Neural cell (in vitro differentiated cells): ENCODE results near the gene B9D1. TPM values are rescaled to one million over a fixed set of nuclear protein-coding genes. Genes with fewer than 3 reads are reported as not detected.

Experiments
- H2AFZ ChIP-seq: fragments of 200-600, 300-800 bp; sonication (generic), shearing (Covaris generic); 2 replicates; pipeline ENCODE4 v1.6.0; 2014; ENCODE audit warnings: low read depth, mild to moderate bottlenecking, antibody characterized with exemption, low read length, moderate library complexity
- H3F3A ChIP-seq: fragments of 200-600 bp; shearing (Covaris generic); 2 replicates; pipeline ENCODE4 v1.6.1; 2016; ENCODE audit warnings: mild to moderate bottlenecking, moderate library complexity, mixed read lengths, antibody characterized with exemption, low read length; ENCODE audit not compliant: insufficient read depth, poor library complexity, severe bottlenecking
- H3K27ac ChIP-seq: fragments of 200-600, 300-800 bp; sonication (generic), shearing (Covaris generic); 2 replicates; pipeline ENCODE4 v1.5.1; 2014; ENCODE audit warnings: mild to moderate bottlenecking, low read length, moderate library complexity
- H3K27me3 ChIP-seq: fragments of 300-800, 200-600 bp; sonication (generic), shearing (Covaris generic); 2 replicates; pipeline ENCODE4 v1.6.0; 2014; ENCODE audit warnings: mild to moderate bottlenecking, low read depth, low read length, moderate library complexity; ENCODE audit not compliant: insufficient read depth
- H3K36me3 ChIP-seq: fragments of 300-800, 200-600 bp; sonication (generic), shearing (Covaris generic); 2 replicates; pipeline ENCODE4 v1.5.1; 2014; ENCODE audit warnings: mild to moderate bottlenecking, antibody characterized with exemption, low read length, moderate library complexity; ENCODE audit not compliant: insufficient read depth
- H3K4me2 ChIP-seq: fragments of 300-800, 200-600 bp; sonication (generic), shearing (Covaris generic); 2 replicates; pipeline ENCODE4 v1.6.0; 2014; ENCODE audit warnings: mild to moderate bottlenecking, low read length
- H3K4me3 ChIP-seq: fragments of 300-800, 200-600 bp; sonication (generic), shearing (Covaris generic); 2 replicates; pipeline ENCODE4 v1.5.1; 2014; ENCODE audit warnings: mild to moderate bottlenecking, low read length, moderate library complexity
- H3K79me2 ChIP-seq: fragments of 200-600 bp; shearing (Covaris generic); replicated peaks from 2 replicates; pipeline ENCODE4 v1.6.0; 2014; ENCODE audit warnings: mild to moderate bottlenecking, low read length, moderate library complexity; ENCODE audit not compliant: insufficient read depth
- H3K9ac ChIP-seq: fragments of 300-800, 200-600 bp; sonication (generic), shearing (Covaris generic); 2 replicates; pipeline ENCODE4 v1.6.1; 2016; ENCODE audit warnings: mild to moderate bottlenecking, low read length, mixed read lengths
- H3K9me2 ChIP-seq: fragments of 200-600 bp; shearing (Covaris generic); 2 replicates; pipeline ENCODE4 v1.6.1; 2016; ENCODE audit warnings: mild to moderate bottlenecking, low read length, mixed read lengths; ENCODE audit not compliant: insufficient read depth
- H3K9me3 ChIP-seq: fragments of 200-600, 300-800 bp; sonication (generic), shearing (Covaris generic); 2 replicates; pipeline ENCODE4 v1.6.1; 2016; ENCODE audit warnings: mild to moderate bottlenecking, mixed run types, low read length, moderate library complexity, mixed read lengths
- H4K20me1 ChIP-seq: fragments of 200-600 bp; shearing (Covaris generic); 2 replicates; pipeline ENCODE4 v1.6.1; 2016; ENCODE audit warnings: mild to moderate bottlenecking, mixed run types; ENCODE audit not compliant: insufficient read depth
- EP300 ChIP-seq: fragments of 450-650 bp; conservative IDR thresholded peaks from 2 replicates; pipeline ENCODE4 v1.6.1; 2014; ENCODE audit warnings: antibody characterized with exemption, mild to moderate bottlenecking, moderate library complexity; ENCODE audit not compliant: poor library complexity, severe bottlenecking
- EZH2 ChIP-seq: fragments of 200-600, 300-800 bp; shearing (Covaris generic), sonication (generic); IDR thresholded peaks from 2 replicates; pipeline ENCODE4 v1.6.1; 2014; ENCODE audit warnings: antibody characterized with exemption, low read length, borderline replicate concordance, mild to moderate bottlenecking; ENCODE audit not compliant: insufficient read depth, poor library complexity, severe bottlenecking
- MXI1 ChIP-seq: fragments of 450-650 bp; conservative IDR thresholded peaks from 2 replicates; pipeline ENCODE4 v1.6.1; 2014; ENCODE audit warnings: antibody characterized with exemption, mild to moderate bottlenecking; ENCODE audit not compliant: poor library complexity, severe bottlenecking
- POLR2AphosphoS5 ChIP-seq: IDR thresholded peaks from 2 replicates; pipeline ENCODE4 v1.6.1; 2012
- RAD21 ChIP-seq: fragments of 450-650 bp; conservative IDR thresholded peaks from 2 replicates; pipeline ENCODE4 v1.6.1; 2014; ENCODE audit warnings: antibody characterized with exemption, mild to moderate bottlenecking, moderate library complexity
- SMC3 ChIP-seq: fragments of 450-650 bp; conservative IDR thresholded peaks from 2 replicates; pipeline ENCODE4 v1.6.1; 2014; ENCODE audit warnings: antibody characterized with exemption, mild to moderate bottlenecking, moderate library complexity; ENCODE audit not compliant: poor library complexity
- TAF1 ChIP-seq: IDR thresholded peaks from 2 replicates; pipeline ENCODE4 v1.6.1; 2012; ENCODE audit warnings: low read depth
- polyA plus RNA-seq: library from polyadenylated mRNA; depleted of rRNA; stranded (reverse); fragments of >200 nt; gene quantifications from 2 replicates; pipeline ENCODE4 v1.2.3, GENCODE V29; 2014
- TF ChIP-seq, protein P1 (sequence below): IDR thresholded peaks from 2 replicates; pipeline ENCODE4 v1.6.1; 2012; ENCODE audit warnings: borderline replicate concordance
- TF ChIP-seq, protein P2 (sequence below): fragments of 450-650 bp; IDR thresholded peaks from 2 replicates; pipeline ENCODE4 v1.5.1; 2014; ENCODE audit warnings: antibody characterized with exemption, mild to moderate bottlenecking, moderate library complexity; ENCODE audit not compliant: poor library complexity, severe bottlenecking

Gene B9D1
- polyA plus RNA-seq, 1 donor from 2014 or later = 32.0 TPM

DNA sequence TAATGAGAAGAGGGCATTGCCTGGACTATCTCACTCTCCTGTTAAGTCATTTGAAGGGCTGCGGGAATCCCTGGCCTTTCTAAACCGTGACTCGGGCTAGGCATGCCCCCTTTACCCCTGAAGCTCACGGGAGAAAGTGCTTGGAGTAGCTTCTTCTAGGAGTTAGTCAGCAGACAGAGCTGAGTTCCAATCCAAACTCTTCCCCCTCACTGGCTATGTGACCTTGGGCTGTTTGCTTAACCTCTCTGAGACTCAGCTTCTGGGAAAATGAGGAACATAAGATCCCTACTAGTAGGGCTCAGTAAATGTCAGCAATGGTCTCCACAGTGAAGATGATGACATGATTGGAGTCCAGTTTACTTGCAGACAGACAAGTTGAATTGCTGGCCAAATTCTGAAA lies 5.7 kb upstream of the B9D1 start:
- TF ChIP-seq POLR2AphosphoS5 (no peak), SMC3 (no peak), EP300 (no peak), EZH2 (no peak), MXI1 (no peak), TAF1 (no peak)
- TF ChIP-seq, protein P1, sequence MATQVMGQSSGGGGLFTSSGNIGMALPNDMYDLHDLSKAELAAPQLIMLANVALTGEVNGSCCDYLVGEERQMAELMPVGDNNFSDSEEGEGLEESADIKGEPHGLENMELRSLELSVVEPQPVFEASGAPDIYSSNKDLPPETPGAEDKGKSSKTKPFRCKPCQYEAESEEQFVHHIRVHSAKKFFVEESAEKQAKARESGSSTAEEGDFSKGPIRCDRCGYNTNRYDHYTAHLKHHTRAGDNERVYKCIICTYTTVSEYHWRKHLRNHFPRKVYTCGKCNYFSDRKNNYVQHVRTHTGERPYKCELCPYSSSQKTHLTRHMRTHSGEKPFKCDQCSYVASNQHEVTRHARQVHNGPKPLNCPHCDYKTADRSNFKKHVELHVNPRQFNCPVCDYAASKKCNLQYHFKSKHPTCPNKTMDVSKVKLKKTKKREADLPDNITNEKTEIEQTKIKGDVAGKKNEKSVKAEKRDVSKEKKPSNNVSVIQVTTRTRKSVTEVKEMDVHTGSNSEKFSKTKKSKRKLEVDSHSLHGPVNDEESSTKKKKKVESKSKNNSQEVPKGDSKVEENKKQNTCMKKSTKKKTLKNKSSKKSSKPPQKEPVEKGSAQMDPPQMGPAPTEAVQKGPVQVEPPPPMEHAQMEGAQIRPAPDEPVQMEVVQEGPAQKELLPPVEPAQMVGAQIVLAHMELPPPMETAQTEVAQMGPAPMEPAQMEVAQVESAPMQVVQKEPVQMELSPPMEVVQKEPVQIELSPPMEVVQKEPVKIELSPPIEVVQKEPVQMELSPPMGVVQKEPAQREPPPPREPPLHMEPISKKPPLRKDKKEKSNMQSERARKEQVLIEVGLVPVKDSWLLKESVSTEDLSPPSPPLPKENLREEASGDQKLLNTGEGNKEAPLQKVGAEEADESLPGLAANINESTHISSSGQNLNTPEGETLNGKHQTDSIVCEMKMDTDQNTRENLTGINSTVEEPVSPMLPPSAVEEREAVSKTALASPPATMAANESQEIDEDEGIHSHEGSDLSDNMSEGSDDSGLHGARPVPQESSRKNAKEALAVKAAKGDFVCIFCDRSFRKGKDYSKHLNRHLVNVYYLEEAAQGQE = no peak
- TF ChIP-seq, protein P2, sequence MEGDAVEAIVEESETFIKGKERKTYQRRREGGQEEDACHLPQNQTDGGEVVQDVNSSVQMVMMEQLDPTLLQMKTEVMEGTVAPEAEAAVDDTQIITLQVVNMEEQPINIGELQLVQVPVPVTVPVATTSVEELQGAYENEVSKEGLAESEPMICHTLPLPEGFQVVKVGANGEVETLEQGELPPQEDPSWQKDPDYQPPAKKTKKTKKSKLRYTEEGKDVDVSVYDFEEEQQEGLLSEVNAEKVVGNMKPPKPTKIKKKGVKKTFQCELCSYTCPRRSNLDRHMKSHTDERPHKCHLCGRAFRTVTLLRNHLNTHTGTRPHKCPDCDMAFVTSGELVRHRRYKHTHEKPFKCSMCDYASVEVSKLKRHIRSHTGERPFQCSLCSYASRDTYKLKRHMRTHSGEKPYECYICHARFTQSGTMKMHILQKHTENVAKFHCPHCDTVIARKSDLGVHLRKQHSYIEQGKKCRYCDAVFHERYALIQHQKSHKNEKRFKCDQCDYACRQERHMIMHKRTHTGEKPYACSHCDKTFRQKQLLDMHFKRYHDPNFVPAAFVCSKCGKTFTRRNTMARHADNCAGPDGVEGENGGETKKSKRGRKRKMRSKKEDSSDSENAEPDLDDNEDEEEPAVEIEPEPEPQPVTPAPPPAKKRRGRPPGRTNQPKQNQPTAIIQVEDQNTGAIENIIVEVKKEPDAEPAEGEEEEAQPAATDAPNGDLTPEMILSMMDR = no peak
- H4K20me1 ChIP-seq = no peaks in the 10 kb centered on the region

DNA sequence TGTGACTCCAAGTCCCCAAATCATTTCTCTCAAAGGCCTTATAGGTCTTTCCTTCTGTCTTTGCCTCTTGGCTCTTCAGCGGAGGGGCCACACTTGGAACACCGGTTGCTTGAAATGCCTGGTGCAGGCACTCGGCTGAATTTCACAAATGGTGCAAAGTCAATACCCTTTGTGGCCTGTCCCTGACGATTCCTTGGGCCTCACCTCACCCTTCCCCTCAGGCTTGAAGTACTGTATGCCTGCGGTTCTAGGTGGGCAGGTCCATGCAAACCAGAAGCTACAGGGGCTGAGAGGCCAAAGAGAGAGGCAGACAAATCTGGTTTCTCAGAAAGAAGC lies 4.1 kb upstream of the B9D1 start:
- H3K4me2 ChIP-seq = no peak overlapping the region
- H3K9me2 ChIP-seq = no peaks in the 10 kb centered on the region
- H2AFZ ChIP-seq = no peak overlapping the region
- no peaks in the 10 kb centered on the region for H3K27me3 ChIP-seq
- H3K9me3 ChIP-seq = no peaks in the 10 kb centered on the region
- H3K4me3 ChIP-seq = no peak overlapping the region
- peaks cover 5% of the 10 kb centered on the region for H3K79me2 ChIP-seq
- no peak overlapping the region for H3K9ac ChIP-seq
- H3K27ac ChIP-seq = no peak overlapping the region
- no peak for TF ChIP-seq SMC3
- TF ChIP-seq RAD21 = no peak
- TF ChIP-seq EZH2 = no peak
- TF ChIP-seq, protein P2 = no peak
- no peak for TF ChIP-seq POLR2AphosphoS5
- TF ChIP-seq, protein P1 = no peak
- TF ChIP-seq TAF1 = no peak
- TF ChIP-seq MXI1 = no peak
- no peak for TF ChIP-seq EP300
- no peaks in the 10 kb centered on the region for H3K36me3 ChIP-seq
- no peaks in the 10 kb centered on the region for H3F3A ChIP-seq
- H4K20me1 ChIP-seq = no peaks in the 10 kb centered on the region

More for the DNA sequence above, 5.7 kb upstream of the B9D1 start:
- Histone ChIP-seq H3K4me3 (no peak overlapping the region), H3K27me3 (no peaks in the 10 kb centered on the region), H3K4me2 (no peak overlapping the region), H3K36me3 (no peaks in the 10 kb centered on the region), H3K9me2 (no peaks in the 10 kb centered on the region), H3K9me3 (no peaks in the 10 kb centered on the region), H3K27ac (no peak overlapping the region), H3F3A (no peaks in the 10 kb centered on the region), H2AFZ (no peak overlapping the region), H3K79me2 (no peaks in the 10 kb centered on the region), H3K9ac (no peak overlapping the region)
